Endothelial cell of umbilical vein (primary cell): ENCODE data around the gene RTN4R.
"Not testable (repeated sequence)": the region's sequence is repeated elsewhere in the genome, so short reads cannot be mapped to it uniquely, and the experiment has no call there.

Experiments
- EZH2 ChIP-seq: IDR thresholded peaks from 2 replicates; pipeline ENCODE4 v1.6.1; 2012; ENCODE audit warnings: borderline replicate concordance, low read depth, mild to moderate bottlenecking, moderate library complexity, low read length, inconsistent platforms; ENCODE audit not compliant: severe bottlenecking
- FOS ChIP-seq: IDR thresholded peaks from 2 replicates; pipeline ENCODE4 v1.6.1; 2011; ENCODE audit warnings: mild to moderate bottlenecking, low read length, moderate library complexity, borderline replicate concordance; ENCODE audit not compliant: insufficient read depth
- GATA2 ChIP-seq: IDR thresholded peaks from 2 replicates; pipeline ENCODE4 v1.7.0; 2011; ENCODE audit warnings: low read depth, mild to moderate bottlenecking, moderate library complexity, mixed read lengths, low read length; ENCODE audit not compliant: insufficient read length, insufficient read depth
- JUN ChIP-seq: IDR thresholded peaks from 2 replicates; pipeline ENCODE4 v1.6.1; 2011; ENCODE audit warnings: borderline replicate concordance, low read depth; ENCODE audit not compliant: insufficient read length, insufficient read depth
- POLR2A ChIP-seq: IDR thresholded peaks from 2 replicates; pipeline ENCODE4 v1.6.1; 2012; ENCODE audit warnings: low read depth, mild to moderate bottlenecking, control low read depth, low read length
- POLR2AphosphoS5 ChIP-seq: IDR thresholded peaks from 2 replicates; pipeline ENCODE4 v1.6.1; 2012; ENCODE audit warnings: low read depth, mild to moderate bottlenecking, control low read depth, low read length, moderate library complexity; ENCODE audit not compliant: insufficient read depth
- TF ChIP-seq, protein P1 (sequence below), 2 donors: IDR thresholded peaks; 1 replicate in 1 of 2; 2 replicates in 1 of 2; pipeline ENCODE4 v1.5.1; 2011; ENCODE audit warnings: low read length in 2 of 2, mild to moderate bottlenecking in 2 of 2, moderate library complexity in 2 of 2, control low read depth in 1 of 2, inconsistent platforms in 1 of 2, low read depth in 1 of 2; ENCODE audit not compliant: insufficient read depth in 1 of 2; ENCODE audit errors: extremely low read depth in 1 of 2
- TF ChIP-seq, protein P2 (sequence below): IDR thresholded peaks from 2 replicates; pipeline ENCODE4 v1.6.1; 2011; ENCODE audit not compliant: insufficient read depth, insufficient read length

DNA sequence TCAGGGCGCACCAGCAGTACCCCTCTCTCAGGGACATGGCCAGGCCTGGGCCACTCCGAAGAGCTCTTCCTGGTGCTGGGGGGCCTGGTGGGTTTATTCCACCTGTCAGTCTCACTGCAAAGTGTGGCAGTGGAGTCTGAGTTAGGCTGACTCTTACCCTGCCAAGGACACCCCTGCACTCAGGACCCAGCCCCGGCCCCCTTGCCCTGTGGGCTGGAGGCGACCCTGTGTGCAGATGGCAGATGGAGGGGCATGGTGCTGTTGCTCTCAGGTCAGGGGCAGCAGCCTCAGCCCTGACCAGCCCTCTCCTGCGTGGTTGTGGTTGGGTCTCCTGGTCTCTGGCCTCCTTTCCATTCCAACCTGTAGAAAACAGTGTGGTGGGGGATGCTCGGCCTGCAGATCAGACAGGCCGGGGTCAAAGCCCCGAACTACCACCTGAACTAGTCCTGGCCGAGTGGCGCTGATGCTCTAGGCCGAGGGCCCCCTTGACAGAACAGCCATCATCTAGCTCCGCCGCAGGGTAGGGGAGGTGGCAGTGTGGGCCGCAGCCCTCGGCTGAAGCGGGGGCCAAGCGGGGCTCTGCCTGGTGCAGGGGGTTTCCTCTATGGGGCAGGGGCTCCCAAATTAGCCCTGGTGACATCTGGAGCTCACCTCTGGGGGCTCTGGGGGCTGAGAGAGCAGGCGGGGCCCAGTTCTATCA is 10.0 kb upstream of the RTN4R start:
- not testable (repeated sequence) for TF ChIP-seq POLR2A, POLR2AphosphoS5, EZH2, JUN, FOS, GATA2
- TF ChIP-seq, protein P1, sequence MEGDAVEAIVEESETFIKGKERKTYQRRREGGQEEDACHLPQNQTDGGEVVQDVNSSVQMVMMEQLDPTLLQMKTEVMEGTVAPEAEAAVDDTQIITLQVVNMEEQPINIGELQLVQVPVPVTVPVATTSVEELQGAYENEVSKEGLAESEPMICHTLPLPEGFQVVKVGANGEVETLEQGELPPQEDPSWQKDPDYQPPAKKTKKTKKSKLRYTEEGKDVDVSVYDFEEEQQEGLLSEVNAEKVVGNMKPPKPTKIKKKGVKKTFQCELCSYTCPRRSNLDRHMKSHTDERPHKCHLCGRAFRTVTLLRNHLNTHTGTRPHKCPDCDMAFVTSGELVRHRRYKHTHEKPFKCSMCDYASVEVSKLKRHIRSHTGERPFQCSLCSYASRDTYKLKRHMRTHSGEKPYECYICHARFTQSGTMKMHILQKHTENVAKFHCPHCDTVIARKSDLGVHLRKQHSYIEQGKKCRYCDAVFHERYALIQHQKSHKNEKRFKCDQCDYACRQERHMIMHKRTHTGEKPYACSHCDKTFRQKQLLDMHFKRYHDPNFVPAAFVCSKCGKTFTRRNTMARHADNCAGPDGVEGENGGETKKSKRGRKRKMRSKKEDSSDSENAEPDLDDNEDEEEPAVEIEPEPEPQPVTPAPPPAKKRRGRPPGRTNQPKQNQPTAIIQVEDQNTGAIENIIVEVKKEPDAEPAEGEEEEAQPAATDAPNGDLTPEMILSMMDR (IDR thresholded peaks at IDR 0.05; ENCODE audit: extremely low read depth in 1 of 2, insufficient read depth in 1 of 2, low read depth in 1 of 2, low read length in 2 of 2), result not testable (repeated sequence)
- TF ChIP-seq, protein P2, sequence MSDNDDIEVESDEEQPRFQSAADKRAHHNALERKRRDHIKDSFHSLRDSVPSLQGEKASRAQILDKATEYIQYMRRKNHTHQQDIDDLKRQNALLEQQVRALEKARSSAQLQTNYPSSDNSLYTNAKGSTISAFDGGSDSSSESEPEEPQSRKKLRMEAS, result not testable (repeated sequence)
